H9 (cell line): ENCODE results near the gene STMN3. TPM values are rescaled to one million over a fixed set of nuclear protein-coding genes. Genes with fewer than 3 reads are reported as not detected.

Experiments
- DNase-seq: peaks from one replicate; pipeline ENCODE4 v3.0.0-alpha.2; 2017
- H2AFZ ChIP-seq: one replicate; pipeline ENCODE4 v1.6.1; 2013; ENCODE audit warnings: mild to moderate bottlenecking, low read length, control low read depth, moderate library complexity
- H2AK5ac ChIP-seq: 2 replicates; pipeline ENCODE4 v1.6.1; 2013; ENCODE audit warnings: low read length, control low read depth, mixed read lengths; ENCODE audit not compliant: insufficient read length
- H2BK120ac ChIP-seq: one replicate; pipeline ENCODE4 v1.6.1; 2013; ENCODE audit warnings: low read depth, mild to moderate bottlenecking, low read length, control low read depth, inconsistent platforms; ENCODE audit not compliant: poor library complexity, severe bottlenecking
- H2BK12ac ChIP-seq: 2 replicates; pipeline ENCODE4 v1.6.1; 2013; ENCODE audit warnings: low read length, control low read depth, mixed read lengths, low read depth; ENCODE audit not compliant: insufficient read length
- H2BK15ac ChIP-seq: 2 replicates; pipeline ENCODE4 v1.6.1; 2013; ENCODE audit warnings: low read depth, low read length, control low read depth
- H2BK20ac ChIP-seq: one replicate; pipeline ENCODE4 v1.6.1; 2013; ENCODE audit warnings: low read depth, mild to moderate bottlenecking, low read length, control low read depth, inconsistent platforms; ENCODE audit not compliant: poor library complexity, severe bottlenecking
- H2BK5ac ChIP-seq: 2 replicates; pipeline ENCODE4 v1.6.1; 2013; ENCODE audit warnings: low read length, control low read depth, mixed read lengths; ENCODE audit not compliant: insufficient read length
- H3K14ac ChIP-seq: 2 replicates; pipeline ENCODE4 v1.6.1; 2013; ENCODE audit warnings: low read length, control low read depth; ENCODE audit not compliant: insufficient read depth
- H3K18ac ChIP-seq: 2 replicates; pipeline ENCODE4 v1.6.1; 2013; ENCODE audit warnings: low read depth, mild to moderate bottlenecking, mixed read lengths, low read length, control low read depth; ENCODE audit not compliant: insufficient read length
- H3K23ac ChIP-seq: 2 replicates; pipeline ENCODE4 v1.6.1; 2013; ENCODE audit warnings: low read length, control low read depth, mixed read lengths, low read depth; ENCODE audit not compliant: insufficient read length
- H3K23me2 ChIP-seq: 2 replicates; pipeline ENCODE4 v1.6.1; 2013; ENCODE audit warnings: low read depth, mild to moderate bottlenecking, mixed read lengths, low read length, control low read depth; ENCODE audit not compliant: insufficient read length, poor library complexity, severe bottlenecking
- H3K27ac ChIP-seq: 2 replicates; pipeline ENCODE4 v1.5.1; 2013; ENCODE audit warnings: low read length, control low read depth, mixed read lengths, low read depth; ENCODE audit not compliant: insufficient read length
- H3K27me3 ChIP-seq: 2 replicates; pipeline ENCODE4 v1.6.1; 2013; ENCODE audit warnings: low read length, control low read depth, inconsistent platforms; ENCODE audit not compliant: insufficient read depth
- H3K4ac ChIP-seq: 2 replicates; pipeline ENCODE4 v1.6.1; 2013; ENCODE audit warnings: low read depth, mild to moderate bottlenecking, control low read depth, inconsistent platforms, low read length, moderate library complexity
- H3K4me1 ChIP-seq: 2 replicates; pipeline ENCODE4 v1.6.1; 2013; ENCODE audit warnings: low read length, control low read depth, inconsistent platforms; ENCODE audit not compliant: insufficient read depth
- H3K4me2 ChIP-seq: 2 replicates; pipeline ENCODE4 v1.6.1; 2013; ENCODE audit warnings: low read length, control low read depth, mixed read lengths; ENCODE audit not compliant: insufficient read length, insufficient read depth
- H3K56ac ChIP-seq: 2 replicates; pipeline ENCODE4 v1.6.1; 2013; ENCODE audit warnings: low read depth, mild to moderate bottlenecking, mixed read lengths, low read length, control low read depth; ENCODE audit not compliant: insufficient read length
- H3K79me1 ChIP-seq: 2 replicates; pipeline ENCODE4 v1.6.1; 2013; ENCODE audit warnings: low read depth, mild to moderate bottlenecking, moderate library complexity, low read length, control low read depth, inconsistent platforms; ENCODE audit not compliant: insufficient read depth, poor library complexity, severe bottlenecking
- H3K79me2 ChIP-seq: 2 replicates; pipeline ENCODE4 v1.6.1; 2013; ENCODE audit warnings: low read length, control low read depth, inconsistent platforms; ENCODE audit not compliant: insufficient read depth
- H3K9ac ChIP-seq: 2 replicates; pipeline ENCODE4 v1.6.1; 2013; ENCODE audit warnings: low read length, control low read depth, mixed read lengths; ENCODE audit not compliant: insufficient read length; ENCODE audit errors: extremely low read depth
- H3K9me3 ChIP-seq: one replicate; pipeline ENCODE4 v1.6.1; 2013; ENCODE audit warnings: low read depth, low read length, inconsistent platforms; ENCODE audit not compliant: control insufficient read depth
- H3T11ph ChIP-seq: one replicate; pipeline ENCODE4 v1.6.1; 2013; ENCODE audit warnings: mild to moderate bottlenecking, low read length, control low read depth, inconsistent platforms
- H4K20me1 ChIP-seq: one replicate; pipeline ENCODE4 v1.6.1; 2013; ENCODE audit not compliant: control insufficient read depth, insufficient read length, insufficient read depth
- H4K5ac ChIP-seq: 2 replicates; pipeline ENCODE4 v1.6.1; 2013; ENCODE audit warnings: low read depth, mild to moderate bottlenecking, mixed read lengths, low read length, control low read depth; ENCODE audit not compliant: insufficient read length
- H4K8ac ChIP-seq: replicated peaks from 2 replicates; pipeline ENCODE4 v1.6.1; 2013; ENCODE audit warnings: low read length, control low read depth, mixed read lengths, low read depth; ENCODE audit not compliant: insufficient read length
- H4K91ac ChIP-seq: 2 replicates; pipeline ENCODE4 v1.6.1; 2013; ENCODE audit warnings: low read depth, mild to moderate bottlenecking, moderate library complexity, mixed read lengths, low read length, control low read depth; ENCODE audit not compliant: insufficient read length
- H3K27ac Mint-ChIP-seq, 3 experiments: 2 replicates in 2 of 3; 3 replicates in 1 of 3; pipeline ENCODE4 v1.8.0; 2020 to 2021; ENCODE audit warnings: mixed read lengths in 3 of 3, mild to moderate bottlenecking in 1 of 3, moderate library complexity in 1 of 3
- H3K27me3 Mint-ChIP-seq: 2 replicates; pipeline ENCODE4 v1.8.0; 2021; ENCODE audit warnings: low read depth, mild to moderate bottlenecking, moderate library complexity, mixed read lengths
- H3K36me3 Mint-ChIP-seq, 3 experiments: 2 replicates in 2 of 3; 3 replicates in 1 of 3; pipeline ENCODE4 v1.8.0; 2020 to 2021; ENCODE audit warnings: low read depth in 3 of 3, mixed read lengths in 3 of 3; ENCODE audit not compliant: insufficient read depth in 1 of 3
- H3K4me1 Mint-ChIP-seq, 2 experiments: 2 replicates each; pipeline ENCODE4 v1.8.0; 2020; ENCODE audit warnings: mixed read lengths in 2 of 2
- H3K4me3 Mint-ChIP-seq, 2 experiments: 2 replicates in 1 of 2; 3 replicates in 1 of 2; pipeline ENCODE4 v1.8.0; 2020 to 2021; ENCODE audit warnings: mild to moderate bottlenecking in 2 of 2, mixed read lengths in 2 of 2, moderate library complexity in 1 of 2
- H3K9me3 Mint-ChIP-seq, 2 experiments: 2 replicates in 1 of 2; 3 replicates in 1 of 2; pipeline ENCODE4 v1.8.0; 2020; ENCODE audit warnings: mild to moderate bottlenecking in 2 of 2, mixed read lengths in 2 of 2, moderate library complexity in 1 of 2
- CTCF ChIP-seq: fragments of 200-600 bp; sonication (generic); conservative IDR thresholded peaks from 3 replicates; pipeline ENCODE4 v1.8.0; 2021; ENCODE audit warnings: antibody characterized with exemption, mild to moderate bottlenecking
- WGBS: extraction: QIAGEN DNeasy Blood & Tissue Kit; methylation state at CpG from one replicate; pipeline ENCODE4 v1.1.7; 2013; ENCODE audit warnings: missing lambda C conversion rate, low lambda C conversion rate, mixed read lengths; ENCODE audit not compliant: insufficient read length; ENCODE audit errors: extremely low coverage; 5-methylcytosine and 5-hydroxymethylcytosine counted together
- total RNA-seq: library from RNA; stranded (reverse); gene quantifications from 2 replicates; pipeline ENCODE4 v1.2.1, GENCODE V29; 2021

Gene STMN3
- total RNA-seq, 1 experiment from 2014 or later, result 54.0 TPM

GRCh38 chr20:63697868-63698545 lies 44.8 kb upstream of the STMN3 start:
- Histone ChIP-seq H3K4me1 (no peaks in the 10 kb centered on the region), H3K79me1 (no peaks in the 10 kb centered on the region), H3K27ac (no peak overlapping the region), H3K14ac (no peak overlapping the region), H3K9me3 (no peaks in the 10 kb centered on the region), H2AFZ (no peak overlapping the region), H2BK120ac (no peak overlapping the region), H2BK5ac (no peak overlapping the region), H3K27me3 (no peaks in the 10 kb centered on the region), H3K4ac (no peak overlapping the region), H3K79me2 (no peaks in the 10 kb centered on the region), H4K91ac (no peak overlapping the region), H4K5ac (no peak overlapping the region), H2BK20ac (no peak overlapping the region), H2AK5ac (no peak overlapping the region), H4K8ac (no peak overlapping the region), H3K23me2 (peaks cover 4% of the 10 kb centered on the region), H3K18ac (no peak overlapping the region), H3K9ac (no peak overlapping the region), H3K4me2 (no peak overlapping the region), H2BK12ac (no peak overlapping the region), H2BK15ac (no peak overlapping the region), H4K20me1 (no peaks in the 10 kb centered on the region), H3K56ac (no peak overlapping the region), H3T11ph (no peak overlapping the region), H3K23ac (no peak overlapping the region)
- Mint-ChIP-seq H3K9me3 (peaks cover 3 to 5% of the 10 kb centered on the region in 2 experiments; a peak in 3 of 5 replicates), H3K27me3 (peaks cover 6% of the 10 kb centered on the region; the same call in 1 of the 2 replicates), H3K4me3 (no peak overlapping the region), H3K4me1 (peaks cover 2 to 10% of the 10 kb centered on the region in 2 experiments), H3K27ac (no peak overlapping the region), H3K36me3 (peaks cover 6 to 9% (median 8%) of the 10 kb centered on the region in 3 experiments; a peak in 5 of 7 replicates)
- WGBS, result no CpG with 5 or more reads among the region's 40 CpGs
- TF ChIP-seq CTCF, result no peak
- DNase-seq, result peak; percentile 38
